ENCODE measurements around the gene INTS6. TPM values are rescaled to one million over a fixed set of nuclear protein-coding genes. Genes with fewer than 3 reads are reported as not detected.

The INTS6 gene
- total and polyA plus RNA-seq, 2 donors from 2014 or later, result 8.3 to 31.0 TPM

- H3K4me3 ChIP-seq (ENCODE audit: low read length in 3 of 3), result no peak overlapping the region
- FAIRE-seq (no peak), DNase-seq (no peak)
- H3K9me3 ChIP-seq (ENCODE audit: control insufficient read depth in 2 of 3, insufficient read depth in 1 of 3, low read length in 3 of 3), result no peaks in the 10 kb centered on the region
- H3K36me3 ChIP-seq (ENCODE audit: control insufficient read depth in 2 of 3, insufficient read depth in 3 of 3, low read length in 3 of 3), result no peaks in the 10 kb centered on the region
- TF ChIP-seq CTCF (IDR thresholded peaks at IDR 0.05; ENCODE audit: borderline replicate concordance, extremely low read depth, insufficient read depth), result no peak
- no peaks in the 10 kb centered on the region for H3K4me1 ChIP-seq (ENCODE audit: control insufficient read depth in 2 of 3, insufficient read depth in 2 of 3, low read depth in 1 of 3, low read length in 3 of 3)
- H3K27ac ChIP-seq (ENCODE audit: low read depth in 2 of 2, low read length in 2 of 2), result no peak overlapping the region
- H3K9ac ChIP-seq (ENCODE audit: low read length in 3 of 3), result no peak overlapping the region
- intact Hi-C loops (cut with DNase I), result no loop called here
- no peaks in the 10 kb centered on the region for H3K27me3 ChIP-seq (ENCODE audit: control insufficient read depth, insufficient read depth, low read length)
Measured at GRCh38 chr13:51323824-51324511, 128.9 kb downstream of the INTS6 start.

GRCh38 chr13:51322826-51323225, 130.0 kb downstream of the INTS6 start:
- Histone ChIP-seq H3K36me3 (ENCODE audit: control insufficient read depth in 2 of 3, insufficient read depth in 3 of 3, low read length in 3 of 3) (no peaks in the 10 kb centered on the region), H3K27ac (ENCODE audit: low read depth in 2 of 2, low read length in 2 of 2) (no peak overlapping the region), H3K9me3 (ENCODE audit: control insufficient read depth in 2 of 3, insufficient read depth in 1 of 3, low read length in 3 of 3) (no peaks in the 10 kb centered on the region), H3K27me3 (ENCODE audit: control insufficient read depth, insufficient read depth, low read length) (no peaks in the 10 kb centered on the region), H3K9ac (ENCODE audit: low read length in 3 of 3) (no peak overlapping the region), H3K4me1 (ENCODE audit: control insufficient read depth in 2 of 3, insufficient read depth in 2 of 3, low read depth in 1 of 3, low read length in 3 of 3) (no peaks in the 10 kb centered on the region), H3K4me3 (ENCODE audit: low read length in 3 of 3) (no peak overlapping the region)
- intact Hi-C loops (cut with DNase I), result no loop called here
- FAIRE-seq, result no peak
- no peak for TF ChIP-seq CTCF (IDR thresholded peaks at IDR 0.05; ENCODE audit: borderline replicate concordance, extremely low read depth, insufficient read depth)
- peak in 1 of 5 donors; percentile 2 for DNase-seq

DNA sequence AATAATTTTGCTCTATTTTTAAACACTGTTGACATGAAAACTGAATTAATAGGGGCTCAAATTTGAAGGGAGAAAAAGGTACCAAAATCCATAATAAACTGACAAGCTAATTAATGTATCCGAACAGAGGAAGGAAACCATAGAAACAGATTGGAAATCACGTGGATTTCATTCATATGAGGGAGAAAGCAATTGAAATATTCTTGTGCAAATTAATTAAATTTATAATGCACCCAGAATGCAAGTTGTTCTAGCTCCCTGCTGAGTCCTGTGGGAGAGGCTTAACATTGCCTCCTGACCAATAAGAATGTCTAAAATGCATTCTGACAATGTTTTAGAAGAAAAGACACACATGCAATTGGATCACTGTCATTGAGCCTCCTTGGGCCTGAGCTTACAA, 131.0 kb downstream of the INTS6 start:
- no peak for FAIRE-seq
- Histone ChIP-seq H3K9ac (ENCODE audit: low read length in 3 of 3) (no peak overlapping the region), H3K27me3 (ENCODE audit: control insufficient read depth, insufficient read depth, low read length) (no peaks in the 10 kb centered on the region), H3K36me3 (ENCODE audit: control insufficient read depth in 2 of 3, insufficient read depth in 3 of 3, low read length in 3 of 3) (no peaks in the 10 kb centered on the region), H3K4me3 (ENCODE audit: low read length in 3 of 3) (no peak overlapping the region), H3K9me3 (ENCODE audit: control insufficient read depth in 2 of 3, insufficient read depth in 1 of 3, low read length in 3 of 3) (no peaks in the 10 kb centered on the region), H3K27ac (ENCODE audit: low read depth in 2 of 2, low read length in 2 of 2) (no peak overlapping the region), H3K4me1 (ENCODE audit: control insufficient read depth in 2 of 3, insufficient read depth in 2 of 3, low read depth in 1 of 3, low read length in 3 of 3) (no peaks in the 10 kb centered on the region)
- DNase-seq, result no peak
- intact Hi-C loops (cut with DNase I), result no loop called here
- TF ChIP-seq CTCF (IDR thresholded peaks at IDR 0.05; ENCODE audit: borderline replicate concordance, extremely low read depth, insufficient read depth), result no peak

DNA sequence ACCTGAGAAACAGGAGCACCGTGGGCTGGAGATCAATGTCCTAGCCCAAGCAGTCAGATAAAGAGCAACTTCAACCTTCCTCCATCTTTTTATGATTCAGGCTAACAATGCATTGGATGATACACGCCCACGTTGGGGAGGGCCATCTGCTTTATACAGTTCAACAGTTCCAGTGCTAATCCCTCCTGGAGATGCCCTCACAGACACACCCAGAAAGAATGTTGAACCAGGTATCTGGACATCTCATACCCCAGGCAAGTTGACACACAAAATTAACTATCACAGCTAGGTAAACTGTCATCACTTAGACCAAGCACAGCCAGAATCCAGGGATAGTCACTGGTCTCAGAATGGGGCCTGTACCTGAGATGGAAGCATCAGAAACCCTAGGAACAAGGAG, 134.0 kb downstream of the INTS6 start:
- Histone ChIP-seq H3K27ac (ENCODE audit: low read depth in 2 of 2, low read length in 2 of 2) (no peak overlapping the region), H3K9me3 (ENCODE audit: control insufficient read depth in 2 of 3, insufficient read depth in 1 of 3, low read length in 3 of 3) (no peaks in the 10 kb centered on the region), H3K4me1 (ENCODE audit: control insufficient read depth in 2 of 3, insufficient read depth in 2 of 3, low read depth in 1 of 3, low read length in 3 of 3) (peaks cover 0 to 4% (median 0%) of the 10 kb centered on the region in 3 donors), H3K9ac (ENCODE audit: low read length in 3 of 3) (no peak overlapping the region), H3K36me3 (ENCODE audit: control insufficient read depth in 2 of 3, insufficient read depth in 3 of 3, low read length in 3 of 3) (no peaks in the 10 kb centered on the region), H3K27me3 (ENCODE audit: control insufficient read depth, insufficient read depth, low read length) (no peaks in the 10 kb centered on the region), H3K4me3 (ENCODE audit: low read length in 3 of 3) (no peak overlapping the region)
- DNase-seq (no peak), FAIRE-seq (no peak)
- intact Hi-C loops (cut with DNase I), result no loop called here
- TF ChIP-seq CTCF (IDR thresholded peaks at IDR 0.05; ENCODE audit: borderline replicate concordance, extremely low read depth, insufficient read depth), result no peak
